Measurements from ENCODE around the gene CLPSL1.

CLPSL1 gene

DNA sequence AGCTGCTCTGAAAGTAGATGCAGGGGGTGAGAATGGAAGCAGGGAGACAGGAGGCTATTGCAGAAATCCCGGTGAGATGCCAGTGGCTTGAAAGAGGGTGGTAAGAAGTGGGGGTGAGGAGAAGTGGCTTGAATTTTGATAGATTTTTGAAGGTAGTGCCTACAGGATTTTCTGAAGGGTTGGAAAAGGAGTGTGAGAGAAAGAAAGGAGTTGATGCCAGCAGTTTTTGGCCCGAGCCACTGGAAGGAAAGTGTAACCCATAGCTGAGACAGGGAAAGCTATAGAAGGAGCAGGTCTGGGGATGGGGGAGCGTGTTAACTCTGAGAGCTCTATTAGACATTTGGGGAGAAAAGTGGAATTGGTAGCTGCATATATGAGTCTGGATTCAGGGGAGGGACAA, 34.3 kb upstream of the CLPSL1 start:
- Histone ChIP-seq H3K36me3 (ENCODE audit: low read length) (no peaks in the 10 kb centered on the region), H4K20me1 (ENCODE audit: low read depth, low read length) (no peaks in the 10 kb centered on the region), H3K4me2 (ENCODE audit: low read depth, low read length, poor library complexity, severe bottlenecking) (no peak overlapping the region), H3F3A (ENCODE audit: insufficient read depth) (no peaks in the 10 kb centered on the region), H3K4me3 (ENCODE audit: insufficient read depth, low read length, poor library complexity, severe bottlenecking) (no peak overlapping the region), H3K9ac (ENCODE audit: low read length) (no peak overlapping the region), H3K79me2 (ENCODE audit: insufficient read depth, low read length) (no peaks in the 10 kb centered on the region), H3K9me2 (replicated peaks; ENCODE audit: insufficient read depth, low read length) (no peaks in the 10 kb centered on the region), H3K27me3 (ENCODE audit: low read length) (no peaks in the 10 kb centered on the region), H3K9me3 (ENCODE audit: insufficient read depth, low read length) (0 out of 2 replicates have a peak, but pooled peaks cover 7% of the 10 kb centered on the region), H2AFZ (ENCODE audit: low read depth, low read length, severe bottlenecking) (no peak overlapping the region), H3K27ac (ENCODE audit: low read depth, low read length) (no peak overlapping the region)
- TF ChIP-seq, protein P1, sequence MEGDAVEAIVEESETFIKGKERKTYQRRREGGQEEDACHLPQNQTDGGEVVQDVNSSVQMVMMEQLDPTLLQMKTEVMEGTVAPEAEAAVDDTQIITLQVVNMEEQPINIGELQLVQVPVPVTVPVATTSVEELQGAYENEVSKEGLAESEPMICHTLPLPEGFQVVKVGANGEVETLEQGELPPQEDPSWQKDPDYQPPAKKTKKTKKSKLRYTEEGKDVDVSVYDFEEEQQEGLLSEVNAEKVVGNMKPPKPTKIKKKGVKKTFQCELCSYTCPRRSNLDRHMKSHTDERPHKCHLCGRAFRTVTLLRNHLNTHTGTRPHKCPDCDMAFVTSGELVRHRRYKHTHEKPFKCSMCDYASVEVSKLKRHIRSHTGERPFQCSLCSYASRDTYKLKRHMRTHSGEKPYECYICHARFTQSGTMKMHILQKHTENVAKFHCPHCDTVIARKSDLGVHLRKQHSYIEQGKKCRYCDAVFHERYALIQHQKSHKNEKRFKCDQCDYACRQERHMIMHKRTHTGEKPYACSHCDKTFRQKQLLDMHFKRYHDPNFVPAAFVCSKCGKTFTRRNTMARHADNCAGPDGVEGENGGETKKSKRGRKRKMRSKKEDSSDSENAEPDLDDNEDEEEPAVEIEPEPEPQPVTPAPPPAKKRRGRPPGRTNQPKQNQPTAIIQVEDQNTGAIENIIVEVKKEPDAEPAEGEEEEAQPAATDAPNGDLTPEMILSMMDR (IDR thresholded peaks at IDR 0.05; ENCODE audit: insufficient read depth, low read length, poor library complexity, severe bottlenecking): no peak
- no peak for TF ChIP-seq EZH2phosphoT487 (conservative IDR thresholded peaks at IDR 0.05; ENCODE audit: low read length)

DNA sequence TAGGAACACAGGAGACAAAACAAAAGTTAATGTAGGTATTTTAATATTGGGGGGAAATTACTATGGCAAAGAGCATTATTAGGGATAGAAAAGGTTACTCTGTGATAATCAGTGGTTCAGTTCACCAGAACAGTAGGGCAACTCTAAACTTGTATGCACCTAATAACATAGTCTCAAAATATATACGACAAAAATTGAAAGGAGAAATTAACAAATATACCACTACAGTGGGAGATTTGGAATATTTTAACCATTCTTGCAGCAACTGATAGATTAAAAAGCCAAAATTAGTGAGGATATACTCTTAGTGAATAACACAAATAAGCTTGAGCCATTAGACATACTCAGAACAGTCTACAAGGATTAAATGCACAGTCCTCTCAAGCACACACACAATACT, 32.9 kb upstream of the CLPSL1 start:
- Histone ChIP-seq H3K9me3 (ENCODE audit: insufficient read depth, low read length) (0 out of 2 replicates have a peak, but pooled peaks cover 7% of the 10 kb centered on the region), H3K79me2 (ENCODE audit: insufficient read depth, low read length) (no peaks in the 10 kb centered on the region), H3K4me3 (ENCODE audit: insufficient read depth, low read length, poor library complexity, severe bottlenecking) (no peak overlapping the region), H3K4me2 (ENCODE audit: low read depth, low read length, poor library complexity, severe bottlenecking) (no peak overlapping the region), H4K20me1 (ENCODE audit: low read depth, low read length) (no peaks in the 10 kb centered on the region), H2AFZ (ENCODE audit: low read depth, low read length, severe bottlenecking) (no peak overlapping the region), H3K9ac (ENCODE audit: low read length) (no peak overlapping the region), H3K9me2 (replicated peaks; ENCODE audit: insufficient read depth, low read length) (no peaks in the 10 kb centered on the region), H3F3A (ENCODE audit: insufficient read depth) (no peaks in the 10 kb centered on the region), H3K36me3 (ENCODE audit: low read length) (no peaks in the 10 kb centered on the region), H3K27ac (ENCODE audit: low read depth, low read length) (no peak overlapping the region), H3K27me3 (ENCODE audit: low read length) (no peaks in the 10 kb centered on the region)
- no peak for TF ChIP-seq EZH2phosphoT487 (conservative IDR thresholded peaks at IDR 0.05; ENCODE audit: low read length)
- TF ChIP-seq, protein P1 (IDR thresholded peaks at IDR 0.05; ENCODE audit: insufficient read depth, low read length, poor library complexity, severe bottlenecking): no peak

DNA sequence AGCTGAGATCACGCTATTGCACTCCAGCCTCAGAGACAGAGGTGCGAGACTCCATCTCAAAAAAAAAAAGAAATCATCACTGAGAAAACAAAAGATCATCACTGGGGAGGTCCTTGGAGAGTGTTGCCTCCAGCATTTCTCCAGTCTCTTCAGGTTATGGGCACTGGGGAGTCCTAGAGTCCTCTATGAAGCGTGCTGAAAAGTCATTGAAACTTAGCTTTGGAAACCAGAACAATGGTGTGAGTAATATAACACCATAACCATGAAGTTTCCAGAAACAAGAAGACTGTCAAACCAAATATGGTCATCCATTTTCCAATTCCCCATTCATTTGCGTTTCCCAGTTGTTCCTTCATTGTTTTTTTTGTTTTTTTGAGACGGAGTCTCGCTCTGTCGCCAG, 30.3 kb upstream of the CLPSL1 start:
- Histone ChIP-seq H3K9me3 (ENCODE audit: insufficient read depth, low read length) (0 out of 2 replicates have a peak, but pooled peaks cover 7% of the 10 kb centered on the region), H3K9me2 (replicated peaks; ENCODE audit: insufficient read depth, low read length) (no peaks in the 10 kb centered on the region), H3K4me3 (ENCODE audit: insufficient read depth, low read length, poor library complexity, severe bottlenecking) (no peak overlapping the region), H3F3A (ENCODE audit: insufficient read depth) (no peaks in the 10 kb centered on the region), H3K36me3 (ENCODE audit: low read length) (no peaks in the 10 kb centered on the region), H3K79me2 (ENCODE audit: insufficient read depth, low read length) (no peaks in the 10 kb centered on the region), H3K9ac (ENCODE audit: low read length) (no peak overlapping the region), H3K4me2 (ENCODE audit: low read depth, low read length, poor library complexity, severe bottlenecking) (no peak overlapping the region), H2AFZ (ENCODE audit: low read depth, low read length, severe bottlenecking) (no peak overlapping the region), H3K27ac (ENCODE audit: low read depth, low read length) (no peak overlapping the region), H3K27me3 (ENCODE audit: low read length) (no peaks in the 10 kb centered on the region), H4K20me1 (ENCODE audit: low read depth, low read length) (no peaks in the 10 kb centered on the region)
- TF ChIP-seq EZH2phosphoT487 (conservative IDR thresholded peaks at IDR 0.05; ENCODE audit: low read length): no peak
- TF ChIP-seq, protein P1 (IDR thresholded peaks at IDR 0.05; ENCODE audit: insufficient read depth, low read length, poor library complexity, severe bottlenecking): no peak
